Gastrocnemius medialis (tissue), 4 donors: ENCODE measurements around the gene GUCY2C.

Source experiments
- POLR2A ChIP-seq, 2 donors: fragments of 450-650 bp; IDR thresholded peaks; one replicate each; pipeline ENCODE4 v1.6.1; 2017; ENCODE audit warnings: antibody characterized with exemption in 2 of 2, mild to moderate bottlenecking in 2 of 2, moderate library complexity in 2 of 2
- TF ChIP-seq, protein P1 (sequence below), 5 experiments: fragments of 450-650 bp in 3 of 5; fragments of 200-600 bp in 2 of 5; sonication (generic) in 2 of 5; IDR thresholded peaks in 4 of 5; conservative IDR thresholded peaks in 1 of 5; 1 replicate in 4 of 5; 2 replicates in 1 of 5; pipeline ENCODE4 v1.5.1; 2016 to 2019; ENCODE audit warnings: antibody characterized with exemption in 5 of 5, mild to moderate bottlenecking in 3 of 5, moderate library complexity in 3 of 5

DNA sequence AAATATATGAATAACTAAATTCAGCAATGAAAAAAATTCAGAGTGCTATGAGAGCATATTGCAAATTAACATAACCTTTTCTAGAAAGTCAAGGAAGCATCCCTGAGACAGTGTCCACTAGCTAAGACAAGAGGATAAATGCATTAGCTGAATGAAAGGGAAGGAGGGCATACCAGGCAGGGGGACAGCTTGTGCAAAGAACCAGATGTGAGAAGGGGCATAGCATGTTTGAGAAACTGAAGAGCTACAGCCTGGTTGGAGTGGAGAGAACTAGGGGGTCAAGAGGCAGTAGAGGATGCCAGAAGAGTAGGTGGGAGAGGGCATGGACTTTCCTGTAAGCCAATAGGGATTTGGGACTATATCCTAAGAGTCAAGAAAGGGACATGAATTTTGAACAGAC, 2.2 kb upstream of the GUCY2C start:
- no peak for TF ChIP-seq POLR2A (IDR thresholded peaks at IDR 0.05)
- TF ChIP-seq, protein P1, sequence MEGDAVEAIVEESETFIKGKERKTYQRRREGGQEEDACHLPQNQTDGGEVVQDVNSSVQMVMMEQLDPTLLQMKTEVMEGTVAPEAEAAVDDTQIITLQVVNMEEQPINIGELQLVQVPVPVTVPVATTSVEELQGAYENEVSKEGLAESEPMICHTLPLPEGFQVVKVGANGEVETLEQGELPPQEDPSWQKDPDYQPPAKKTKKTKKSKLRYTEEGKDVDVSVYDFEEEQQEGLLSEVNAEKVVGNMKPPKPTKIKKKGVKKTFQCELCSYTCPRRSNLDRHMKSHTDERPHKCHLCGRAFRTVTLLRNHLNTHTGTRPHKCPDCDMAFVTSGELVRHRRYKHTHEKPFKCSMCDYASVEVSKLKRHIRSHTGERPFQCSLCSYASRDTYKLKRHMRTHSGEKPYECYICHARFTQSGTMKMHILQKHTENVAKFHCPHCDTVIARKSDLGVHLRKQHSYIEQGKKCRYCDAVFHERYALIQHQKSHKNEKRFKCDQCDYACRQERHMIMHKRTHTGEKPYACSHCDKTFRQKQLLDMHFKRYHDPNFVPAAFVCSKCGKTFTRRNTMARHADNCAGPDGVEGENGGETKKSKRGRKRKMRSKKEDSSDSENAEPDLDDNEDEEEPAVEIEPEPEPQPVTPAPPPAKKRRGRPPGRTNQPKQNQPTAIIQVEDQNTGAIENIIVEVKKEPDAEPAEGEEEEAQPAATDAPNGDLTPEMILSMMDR (IDR thresholded peaks at IDR 0.05 in 4 of 5, conservative IDR thresholded peaks at IDR 0.05 in 1 of 5) = no peak
